ENCODE measurements around the gene GSDMA. TPM values are rescaled to one million over a fixed set of nuclear protein-coding genes. Genes with fewer than 3 reads are reported as not detected.
A peak's percentile ranks its signal among the peaks of the same experiment; 100 is the strongest.

GSDMA gene
- total and polyA plus RNA-seq, 9 of the 15 experiments (the other 6 are each of a cell fraction or from before 2014, with no cell fraction given) = 0.04 to 0.13 (median 0.07) TPM; not detected in 2

- intact Hi-C loops (cut with micrococcal nuclease) (loop anchor here (1.0 kb wide), 4 partner anchors 21 to 358 kb away; no protein-coding TSS in a partner anchor), in situ Hi-C loops (cut with MboI) (no loop called here)
- H2AFZ ChIP-seq (ENCODE audit: low read depth, low read length) = peak overlapping the region; percentile 97
- H3K4me2 ChIP-seq (ENCODE audit: insufficient read depth, low read length) = peak overlapping the region; percentile 92
- H3K9me1 ChIP-seq (ENCODE audit: control insufficient read depth, insufficient read depth, low read length) = no peaks in the 10 kb centered on the region
- WGBS (ENCODE audit: insufficient coverage, low coverage, missing lambda C conversion rate) = 2% methylated on average over 10 of the region's 10 CpGs
- BruUV-seq (replicated peaks) = TSS peak; percentile 79
- H3K36me3 ChIP-seq (ENCODE audit: control insufficient read depth, insufficient read depth, low read length) = peaks cover 30% of the 10 kb centered on the region
- FAIRE-seq = no peak
- peak; percentile 73 for ATAC-seq
- peaks cover 39% of the 10 kb centered on the region for H3K79me2 ChIP-seq (ENCODE audit: control insufficient read depth, insufficient read depth, low read length)
- H3K9me3 ChIP-seq (replicated peaks; ENCODE audit: control insufficient read depth, insufficient read depth, low read depth, low read length) = no peaks in the 10 kb centered on the region
- H4K20me1 ChIP-seq (replicated peaks; ENCODE audit: control insufficient read depth, insufficient read depth, low read length) = peaks cover 10% of the 10 kb centered on the region
- peak overlapping the region; percentile 93 to 98 for H3K9ac ChIP-seq (ENCODE audit: insufficient read depth in 1 of 2, low read depth in 2 of 2, low read length in 2 of 2)
- peak overlapping the region; percentile 98 for H3K27ac ChIP-seq (ENCODE audit: extremely low read depth, low read depth, low read length)
- peak overlapping the region; percentile 98 for H3K4me3 ChIP-seq
- ChIA-PET CTCF (ENCODE audit: low intra/inter-chr PET ratio) (interaction anchor here (0.6 to 1.8 kb wide), 4 partner anchors 21 to 441 kb away, joined by 3 to 13 read pairs (median 5); no protein-coding TSS in a partner anchor), POLR2A (interaction anchor here (0.6 to 3.7 kb wide), 10 partner anchors 9 to 1108 kb away, joined by 3 to 16 read pairs (median 4); no protein-coding TSS in a partner anchor)
- DNase-seq (ENCODE audit: extremely low read depth in 1 of 4, low spot score in 3 of 4) = peak; percentile 74 to 82 (median 79)
- H3K27me3 ChIP-seq (ENCODE audit: control insufficient read depth in 2 of 2, insufficient read depth in 2 of 2, low read length in 2 of 2) = no peaks in the 10 kb centered on the region
- peaks cover 5 to 12% of the 10 kb centered on the region in 2 experiments; a peak in 3 of 5 replicates for H3K4me1 ChIP-seq (replicated peaks in 1 of 2; ENCODE audit: control insufficient read depth in 2 of 2, insufficient read depth in 2 of 2, low read length in 2 of 2)
- TF ChIP-seq POLR2B (IDR thresholded peaks at IDR 0.05; ENCODE audit: low read depth, partially characterized antibody) (peak; percentile 57), ZFP36 (IDR thresholded peaks at IDR 0.05; ENCODE audit: low read depth, low read length, partially characterized antibody) (no peak), NCOR1 (IDR thresholded peaks at IDR 0.05) (peak; percentile 22; the same call in 1 of the 2 replicates), SMARCA4 (IDR thresholded peaks at IDR 0.05) (peak; percentile 90), MAZ (CRISPR knock-in tag; conservative IDR thresholded peaks at IDR 0.05 in 1 of 2, IDR thresholded peaks at IDR 0.05 in 1 of 2) (peak in 1 of 2 experiments; percentile 44; a peak in 1 of 4 replicates), ZNF324 (CRISPR knock-in tag; IDR thresholded peaks at IDR 0.05) (no peak), E4F1 (CRISPR knock-in tag; IDR thresholded peaks at IDR 0.05; ENCODE audit: borderline replicate concordance) (no peak), EGR1 (conservative IDR thresholded peaks at IDR 0.05) (peak; percentile 73), MEIS2 (IDR thresholded peaks at IDR 0.05; ENCODE audit: partially characterized antibody) (peak; percentile 1), ZNF217 (CRISPR knock-in tag; IDR thresholded peaks at IDR 0.05) (no peak), TRIM24 (IDR thresholded peaks at IDR 0.05) (peak in 1 of 2 experiments; percentile 32; a peak in 1 of 4 replicates), MYBL2 (IDR thresholded peaks at IDR 0.05; ENCODE audit: low read depth) (no peak), MYBL2 (CRISPR knock-in tag; IDR thresholded peaks at IDR 0.05; ENCODE audit: borderline replicate concordance) (no peak), HDAC1 (IDR thresholded peaks at IDR 0.05) (peak in 1 of 2 experiments; percentile 79; a peak in 2 of 4 replicates), FOXP1 (CRISPR knock-in tag; IDR thresholded peaks at IDR 0.05) (no peak), C11orf30 (IDR thresholded peaks at IDR 0.05; ENCODE audit: low read depth) (no peak), CBFA2T3 (IDR thresholded peaks at IDR 0.05) (peak; percentile 50), CEBPB (tag; IDR thresholded peaks at IDR 0.05) (peak; percentile 84), RNF2 (IDR thresholded peaks at IDR 0.05) (peak; percentile 27; the same call in 1 of the 2 replicates)
- TF ChIP-seq, protein P1, sequence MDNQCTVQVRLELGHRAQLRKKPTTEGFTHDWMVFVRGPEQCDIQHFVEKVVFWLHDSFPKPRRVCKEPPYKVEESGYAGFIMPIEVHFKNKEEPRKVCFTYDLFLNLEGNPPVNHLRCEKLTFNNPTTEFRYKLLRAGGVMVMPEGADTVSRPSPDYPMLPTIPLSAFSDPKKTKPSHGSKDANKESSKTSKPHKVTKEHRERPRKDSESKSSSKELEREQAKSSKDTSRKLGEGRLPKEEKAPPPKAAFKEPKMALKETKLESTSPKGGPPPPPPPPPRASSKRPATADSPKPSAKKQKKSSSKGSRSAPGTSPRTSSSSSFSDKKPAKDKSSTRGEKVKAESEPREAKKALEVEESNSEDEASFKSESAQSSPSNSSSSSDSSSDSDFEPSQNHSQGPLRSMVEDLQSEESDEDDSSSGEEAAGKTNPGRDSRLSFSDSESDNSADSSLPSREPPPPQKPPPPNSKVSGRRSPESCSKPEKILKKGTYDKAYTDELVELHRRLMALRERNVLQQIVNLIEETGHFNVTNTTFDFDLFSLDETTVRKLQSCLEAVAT (IDR thresholded peaks at IDR 0.05) = peak; percentile 28 to 55; a peak in 2 of 4 replicates
- TF ChIP-seq, protein P2, sequence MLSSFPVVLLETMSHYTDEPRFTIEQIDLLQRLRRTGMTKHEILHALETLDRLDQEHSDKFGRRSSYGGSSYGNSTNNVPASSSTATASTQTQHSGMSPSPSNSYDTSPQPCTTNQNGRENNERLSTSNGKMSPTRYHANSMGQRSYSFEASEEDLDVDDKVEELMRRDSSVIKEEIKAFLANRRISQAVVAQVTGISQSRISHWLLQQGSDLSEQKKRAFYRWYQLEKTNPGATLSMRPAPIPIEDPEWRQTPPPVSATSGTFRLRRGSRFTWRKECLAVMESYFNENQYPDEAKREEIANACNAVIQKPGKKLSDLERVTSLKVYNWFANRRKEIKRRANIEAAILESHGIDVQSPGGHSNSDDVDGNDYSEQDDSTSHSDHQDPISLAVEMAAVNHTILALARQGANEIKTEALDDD (IDR thresholded peaks at IDR 0.05) = 0 out of 2 replicates have a peak, but pooled peaks have one; percentile 7
Measured at GRCh38 chr17:39979893-39980350, 17.1 kb downstream of the GSDMA start.

Data from K562 (cell line).